Measurements from ENCODE around the gene DHRS1. TPM values are rescaled to one million over a fixed set of nuclear protein-coding genes. Genes with fewer than 3 reads are reported as not detected.

Gene DHRS1
- total RNA-seq, 1 experiment from 2014 or later = 34.7 TPM

DNA sequence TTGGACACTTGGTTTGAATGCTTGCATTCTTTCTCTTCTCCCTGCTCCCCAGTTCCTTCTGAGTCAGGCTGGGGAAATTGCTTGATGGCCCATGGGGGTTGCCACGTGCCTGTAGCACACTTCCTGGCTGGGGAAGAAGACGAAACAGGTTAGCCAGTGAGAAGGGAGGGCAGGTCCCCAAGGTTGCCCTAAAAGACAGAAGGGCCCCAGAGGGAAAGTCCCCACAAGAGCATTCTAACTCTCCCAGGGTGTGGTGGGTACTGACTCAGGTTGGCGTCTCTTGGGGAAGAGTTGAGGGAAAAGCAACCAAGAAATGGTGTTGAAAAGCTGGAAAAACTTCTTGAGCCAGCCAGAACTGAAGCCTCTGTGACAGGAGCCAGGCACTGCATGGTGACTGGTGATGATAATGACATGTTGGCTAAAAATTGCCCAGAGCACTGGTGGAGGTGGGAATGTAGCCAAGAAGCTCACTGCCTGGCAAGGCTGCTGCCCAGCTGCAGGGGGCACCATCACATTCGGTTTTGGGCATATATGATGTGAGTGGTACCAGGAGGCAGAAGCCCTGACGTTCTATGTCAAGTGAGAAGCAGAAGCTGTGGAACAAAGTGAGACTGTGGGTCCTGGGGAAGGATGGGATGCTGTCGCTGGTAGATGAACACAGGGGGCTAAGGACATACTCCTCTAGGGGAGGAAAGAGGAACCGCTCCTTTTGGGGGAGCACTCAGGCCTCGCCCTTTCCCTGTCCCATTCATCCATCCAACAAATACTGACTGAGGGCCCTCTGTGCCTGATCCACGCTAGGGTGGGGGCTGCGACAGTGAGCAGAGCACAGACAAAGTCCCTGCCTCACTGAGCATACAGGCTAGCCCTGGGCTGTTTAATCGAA, 20.0 kb downstream of the DHRS1 start:
- TF ChIP-seq, protein P1, sequence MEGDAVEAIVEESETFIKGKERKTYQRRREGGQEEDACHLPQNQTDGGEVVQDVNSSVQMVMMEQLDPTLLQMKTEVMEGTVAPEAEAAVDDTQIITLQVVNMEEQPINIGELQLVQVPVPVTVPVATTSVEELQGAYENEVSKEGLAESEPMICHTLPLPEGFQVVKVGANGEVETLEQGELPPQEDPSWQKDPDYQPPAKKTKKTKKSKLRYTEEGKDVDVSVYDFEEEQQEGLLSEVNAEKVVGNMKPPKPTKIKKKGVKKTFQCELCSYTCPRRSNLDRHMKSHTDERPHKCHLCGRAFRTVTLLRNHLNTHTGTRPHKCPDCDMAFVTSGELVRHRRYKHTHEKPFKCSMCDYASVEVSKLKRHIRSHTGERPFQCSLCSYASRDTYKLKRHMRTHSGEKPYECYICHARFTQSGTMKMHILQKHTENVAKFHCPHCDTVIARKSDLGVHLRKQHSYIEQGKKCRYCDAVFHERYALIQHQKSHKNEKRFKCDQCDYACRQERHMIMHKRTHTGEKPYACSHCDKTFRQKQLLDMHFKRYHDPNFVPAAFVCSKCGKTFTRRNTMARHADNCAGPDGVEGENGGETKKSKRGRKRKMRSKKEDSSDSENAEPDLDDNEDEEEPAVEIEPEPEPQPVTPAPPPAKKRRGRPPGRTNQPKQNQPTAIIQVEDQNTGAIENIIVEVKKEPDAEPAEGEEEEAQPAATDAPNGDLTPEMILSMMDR (IDR thresholded peaks at IDR 0.05 in 2 of 3, conservative IDR thresholded peaks at IDR 0.05 in 1 of 3; ENCODE audit: borderline replicate concordance in 1 of 3, insufficient read depth in 1 of 3, low read depth in 2 of 3, low read length in 2 of 3) = peak in 2 of 3 experiments; percentile 51 to 57; a peak in 4 of 6 replicates
- peak; percentile 29; the same call in 1 of the 2 replicates for TF ChIP-seq RAD21 (IDR thresholded peaks at IDR 0.05; ENCODE audit: low read depth)
- no peak for TF ChIP-seq SIN3A (IDR thresholded peaks at IDR 0.05; ENCODE audit: low read depth)
- no peak for TF ChIP-seq POLR2A (IDR thresholded peaks at IDR 0.05; ENCODE audit: borderline replicate concordance, extremely low read depth, insufficient read depth, insufficient read length)
- no peak for TF ChIP-seq CEBPB (IDR thresholded peaks at IDR 0.05; ENCODE audit: low read depth)
- TF ChIP-seq SRF (IDR thresholded peaks at IDR 0.05; ENCODE audit: low read depth) = no peak
- RAD21 ChIA-PET (ENCODE audit: low non-redundant PET in 1 of 2, low total read pairs in 2 of 2, uncharacterized antibody in 2 of 2, unreplicated experiment in 2 of 2) = interaction anchor here in 1 of 2 experiments (0.9 kb wide), 1 partner anchor 37 kb away, joined by 4 read pairs; the partner anchor contains the start of gene TINF2
- H4K20me1 ChIP-seq (ENCODE audit: insufficient read depth) = no peaks in the 10 kb centered on the region
- H3K79me2 ChIP-seq (ENCODE audit: insufficient read depth, low read length) = no peaks in the 10 kb centered on the region
- no TSS peak for BruUV-seq (replicated peaks)
- DNase-seq (ENCODE audit: low read depth, low spot score) (no peak), ATAC-seq (peak; percentile 74)
- no peaks in the 10 kb centered on the region for H3K9me3 ChIP-seq (ENCODE audit: control insufficient read depth in 1 of 2, insufficient read depth in 1 of 2, low read depth in 1 of 2, low read length in 2 of 2)
- intact Hi-C loops (cut with micrococcal nuclease) = no loop called here
- CTCF ChIA-PET = interaction anchor here (1.3 to 2.2 kb wide), 2 partner anchors 9 to 32 kb away, joined by 3 to 12 read pairs; partner anchors contain the start of gene RABGGTA
- no peaks in the 10 kb centered on the region for H3K4me1 ChIP-seq (ENCODE audit: control insufficient read depth in 1 of 2, insufficient read depth in 2 of 2, low read length in 2 of 2)
- no peaks in the 10 kb centered on the region for H3K27me3 ChIP-seq (ENCODE audit: insufficient read depth, low read length)
- H3K4me2 ChIP-seq (ENCODE audit: low read length) = no peak overlapping the region
- H3K9ac ChIP-seq (ENCODE audit: low read length) = no peak overlapping the region
- POLR2A ChIA-PET = interaction anchor here (2.3 kb wide), 1 partner anchor 8 kb away, joined by 7 read pairs; the partner anchor contains the start of gene RABGGTA
- no peak overlapping the region for H3K4me3 ChIP-seq (replicated peaks in 1 of 2; ENCODE audit: low read depth in 1 of 2, low read length in 2 of 2)
- no peak overlapping the region for H2AFZ ChIP-seq (ENCODE audit: low read depth, low read length, poor library complexity, severe bottlenecking)
- H3K9me2 ChIP-seq (ENCODE audit: insufficient read depth) = no peaks in the 10 kb centered on the region
- no peaks in the 10 kb centered on the region for H3K36me3 ChIP-seq (ENCODE audit: control insufficient read depth in 1 of 2, insufficient read depth in 2 of 2, low read length in 2 of 2)
- no peak overlapping the region for H3K27ac ChIP-seq (ENCODE audit: low read depth, low read length)

All from HCT116 (cell line).